Tibial artery (tissue), 4 donors: ENCODE measurements around the gene ZNF76.
A peak's percentile ranks its signal among the peaks of the same experiment; 100 is the strongest.

ENCODE experiments used
- DNase-seq, 2 donors: peaks; one replicate each; pipeline ENCODE4 v3.0.0-alpha.2; 2019
- H3K27ac ChIP-seq, 2 donors: fragments of 200-600 bp; sonication (generic) in 1 of 2; 1 replicate in 1 of 2; 2 replicates in 1 of 2; pipeline ENCODE4 v1.5.1; 2018 to 2019; ENCODE audit warnings: mild to moderate bottlenecking in 1 of 2
- H3K27me3 ChIP-seq, 2 donors: fragments of 200-600 bp; sonication (generic) in 1 of 2; one replicate each; pipeline versions ENCODE4 v1.5.1 to v1.6.0; 2016 to 2019
- H3K36me3 ChIP-seq, 3 donors: fragments of 200-600 bp; sonication (generic) in 2 of 3; one replicate each; pipeline ENCODE4 v1.5.1; 2016 to 2019; ENCODE audit warnings: mild to moderate bottlenecking in 2 of 3
- H3K4me1 ChIP-seq, 4 donors: fragments of 200-600 bp; sonication (generic) in 2 of 4; 1 replicate in 3 of 4; 2 replicates in 1 of 4; pipeline ENCODE4 v1.5.1; 2016 to 2019
- H3K4me3 ChIP-seq, 2 donors: fragments of 200-600 bp; sonication (generic) in 1 of 2; 1 replicate in 1 of 2; 2 replicates in 1 of 2; pipeline ENCODE4 v1.5.1; 2018 to 2019; ENCODE audit warnings: mild to moderate bottlenecking in 2 of 2
- H3K9me3 ChIP-seq, 3 donors: fragments of 200-600 bp; sonication (generic) in 1 of 3; one replicate each; pipeline ENCODE4 v1.5.1; 2016 to 2019
- intact Hi-C: fragments of 100-400 bp; cut with DNase I; formaldehyde crosslinking; loops from one replicate; pipeline ENCODE4 v1.15.0; 2023; ENCODE audit warnings: low total_unique reads
- TF ChIP-seq, protein P1 (sequence below), 2 experiments: fragments of 200-600 bp in 1 of 2; fragments of 450-650 bp in 1 of 2; IDR thresholded peaks; one replicate each; pipeline ENCODE4 v1.5.1; 2017 to 2019; ENCODE audit warnings: antibody characterized with exemption in 2 of 2, mild to moderate bottlenecking in 1 of 2, moderate library complexity in 1 of 2

The ZNF76 gene

DNA sequence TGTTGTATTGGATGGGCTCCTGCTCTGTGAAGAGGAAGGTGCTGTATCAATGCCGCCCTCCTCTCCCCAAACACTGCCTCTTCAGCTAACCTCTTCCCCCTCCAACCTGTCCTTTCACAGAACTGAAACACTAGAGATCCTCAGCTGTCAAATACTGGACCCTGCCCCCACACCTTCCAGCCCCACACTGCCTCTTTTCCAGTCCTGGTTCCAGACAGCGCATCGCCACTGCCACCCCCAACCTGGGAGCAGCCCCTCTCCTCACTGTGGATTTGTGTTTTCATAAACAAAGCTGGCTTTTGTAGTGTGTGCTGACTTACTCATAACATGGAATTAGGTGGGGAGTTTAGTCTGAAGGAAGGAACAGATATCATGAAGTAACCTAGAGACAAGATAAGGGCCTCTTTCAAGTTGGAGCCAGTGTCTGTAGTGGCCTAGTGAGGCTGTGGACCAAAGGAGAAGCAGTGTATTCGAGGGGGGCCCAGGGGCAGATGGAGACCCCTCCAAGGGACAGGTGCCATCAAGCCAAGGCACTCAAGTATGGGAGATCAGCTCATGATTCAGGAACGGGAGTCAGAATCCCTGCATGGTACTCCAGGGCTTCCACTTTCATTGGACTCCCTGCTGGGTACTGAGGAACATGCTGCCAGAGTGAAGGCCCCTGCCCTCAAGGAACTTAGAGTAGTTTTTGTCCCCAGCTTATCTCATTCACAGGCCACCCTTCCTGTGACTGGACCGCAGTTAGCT lies 43.7 kb upstream of the ZNF76 start:
- peaks cover 3 to 68% (median 40%) of the 10 kb centered on the region in 4 donors for H3K4me1 ChIP-seq
- intact Hi-C loops, result no loop called here
- H3K4me3 ChIP-seq, result peak overlapping the region; percentile 59 to 90
- no peaks in the 10 kb centered on the region for H3K9me3 ChIP-seq
- H3K27me3 ChIP-seq, result no peaks in the 10 kb centered on the region
- peak overlapping the region; percentile 88 to 89 for H3K27ac ChIP-seq
- TF ChIP-seq, protein P1, sequence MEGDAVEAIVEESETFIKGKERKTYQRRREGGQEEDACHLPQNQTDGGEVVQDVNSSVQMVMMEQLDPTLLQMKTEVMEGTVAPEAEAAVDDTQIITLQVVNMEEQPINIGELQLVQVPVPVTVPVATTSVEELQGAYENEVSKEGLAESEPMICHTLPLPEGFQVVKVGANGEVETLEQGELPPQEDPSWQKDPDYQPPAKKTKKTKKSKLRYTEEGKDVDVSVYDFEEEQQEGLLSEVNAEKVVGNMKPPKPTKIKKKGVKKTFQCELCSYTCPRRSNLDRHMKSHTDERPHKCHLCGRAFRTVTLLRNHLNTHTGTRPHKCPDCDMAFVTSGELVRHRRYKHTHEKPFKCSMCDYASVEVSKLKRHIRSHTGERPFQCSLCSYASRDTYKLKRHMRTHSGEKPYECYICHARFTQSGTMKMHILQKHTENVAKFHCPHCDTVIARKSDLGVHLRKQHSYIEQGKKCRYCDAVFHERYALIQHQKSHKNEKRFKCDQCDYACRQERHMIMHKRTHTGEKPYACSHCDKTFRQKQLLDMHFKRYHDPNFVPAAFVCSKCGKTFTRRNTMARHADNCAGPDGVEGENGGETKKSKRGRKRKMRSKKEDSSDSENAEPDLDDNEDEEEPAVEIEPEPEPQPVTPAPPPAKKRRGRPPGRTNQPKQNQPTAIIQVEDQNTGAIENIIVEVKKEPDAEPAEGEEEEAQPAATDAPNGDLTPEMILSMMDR (IDR thresholded peaks at IDR 0.05), result no peak
- H3K36me3 ChIP-seq, result no peaks in the 10 kb centered on the region
- DNase-seq, result no peak

DNA sequence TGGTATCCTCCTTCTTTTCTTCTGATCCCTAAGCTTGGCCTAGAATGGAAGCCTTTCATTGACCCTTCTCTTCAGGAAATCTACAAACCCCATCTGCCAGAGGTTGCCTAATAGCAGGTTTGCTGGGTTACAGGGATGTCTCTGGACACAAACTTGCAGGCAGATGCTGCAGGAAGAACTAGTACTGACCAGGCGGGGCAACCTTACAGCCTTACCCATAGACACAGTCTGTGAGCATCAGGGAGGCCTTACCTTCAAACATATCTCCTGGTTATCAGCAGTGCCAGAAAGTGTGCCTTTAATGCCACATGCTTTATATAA lies 43.2 kb upstream of the ZNF76 start:
- peaks cover 3 to 73% (median 42%) of the 10 kb centered on the region in 4 donors for H3K4me1 ChIP-seq
- H3K27me3 ChIP-seq, result no peaks in the 10 kb centered on the region
- H3K4me3 ChIP-seq, result peak overlapping the region; percentile 59 to 90
- DNase-seq, result no peak
- TF ChIP-seq, protein P1 (IDR thresholded peaks at IDR 0.05), result no peak
- intact Hi-C loops, result no loop called here
- H3K9me3 ChIP-seq, result no peaks in the 10 kb centered on the region
- peak overlapping the region; percentile 88 to 89 for H3K27ac ChIP-seq
- no peaks in the 10 kb centered on the region for H3K36me3 ChIP-seq

GRCh38 chr6:35216851-35217811 lies 42.4 kb upstream of the ZNF76 start:
- intact Hi-C loops, result no loop called here
- DNase-seq, result no peak
- Histone ChIP-seq H3K4me3 (peak overlapping the region; percentile 59 to 90), H3K27ac (peak overlapping the region; percentile 88 to 89), H3K36me3 (no peaks in the 10 kb centered on the region), H3K9me3 (no peaks in the 10 kb centered on the region), H3K27me3 (no peaks in the 10 kb centered on the region), H3K4me1 (peaks cover 3 to 81% (median 42%) of the 10 kb centered on the region in 4 donors)
- TF ChIP-seq, protein P1 (IDR thresholded peaks at IDR 0.05), result no peak

- Histone ChIP-seq H3K4me3 (peak overlapping the region; percentile 29 to 90), H3K9me3 (no peaks in the 10 kb centered on the region), H3K4me1 (peaks cover 3 to 83% (median 39%) of the 10 kb centered on the region in 4 donors), H3K27me3 (no peaks in the 10 kb centered on the region), H3K27ac (peak overlapping the region; percentile 88 to 89), H3K36me3 (no peaks in the 10 kb centered on the region)
- DNase-seq, result no peak
- intact Hi-C loops, result no loop called here
- TF ChIP-seq, protein P1 (IDR thresholded peaks at IDR 0.05), result no peak
Observed at GRCh38 chr6:35218021-35218420, 41.5 kb upstream of the ZNF76 start.

- Histone ChIP-seq H3K9me3 (no peaks in the 10 kb centered on the region), H3K4me3 (no peak overlapping the region), H3K36me3 (no peaks in the 10 kb centered on the region), H3K27me3 (no peaks in the 10 kb centered on the region), H3K27ac (peak overlapping the region; percentile 88 to 89), H3K4me1 (peaks cover under 1 to 82% (median 35%) of the 10 kb centered on the region in 4 donors)
- TF ChIP-seq, protein P1 (IDR thresholded peaks at IDR 0.05), result no peak
- intact Hi-C loops, result no loop called here
- no peak for DNase-seq
Observed at GRCh38 chr6:35218456-35218855, 41.1 kb upstream of the ZNF76 start.
